C4-2B (cell line): ENCODE measurements around the gene ZNF804B.

Source experiments
- CTCF ChIP-seq: fragments of 450-650 bp; conservative IDR thresholded peaks from 2 replicates; pipeline ENCODE4 v1.5.1; 2017; ENCODE audit warnings: mild to moderate bottlenecking
- ZFX ChIP-seq: fragments of 450-650 bp; IDR thresholded peaks from 2 replicates; pipeline ENCODE4 v1.6.1; 2017

GRCh38 chr7:88826222-88826621, 66.7 kb downstream of the ZNF804B start:
- TF ChIP-seq CTCF (no peak), ZFX (no peak)
